Activated CD4-positive, alpha-beta T cell treated with anti-CD3 and anti-CD28 coated beads, Interleukin-2, amount 10 ng/mL, durations not matched to agents 7 days and 5 days (primary cell): ENCODE measurements around the gene ACTL7B. TPM values are rescaled to one million over a fixed set of nuclear protein-coding genes. Genes with fewer than 3 reads are reported as not detected.
"Not testable (repeated sequence)": the region's sequence is repeated elsewhere in the genome, so short reads cannot be mapped to it uniquely, and the experiment has no call there.

Experiments
- CTCF ChIA-PET: fragments of 350-600 bp; sonication (Branson Sonifier 250); formaldehyde crosslinking; loops from one replicate; lab custom pipeline; 2021; ENCODE audit warnings: antibody characterized with exemption; lab: Charles Lee
- POLR2A ChIA-PET: fragments of 350-600 bp; sonication (Branson Sonifier 250); formaldehyde crosslinking; loops from one replicate; lab custom pipeline; 2021; ENCODE audit warnings: antibody characterized with exemption; lab: Charles Lee
- DNase-seq: peaks from one replicate; pipeline ENCODE4 v3.0.0-alpha.2; 2020
- H3K27ac Mint-ChIP-seq: one replicate; pipeline ENCODE4 v1.8.0; 2021; ENCODE audit warnings: mild to moderate bottlenecking, moderate library complexity, mixed read lengths
- H3K27me3 Mint-ChIP-seq: one replicate; pipeline ENCODE4 v1.8.0; 2021; ENCODE audit warnings: mixed read lengths
- H3K36me3 Mint-ChIP-seq: one replicate; pipeline ENCODE4 v1.8.0; 2021; ENCODE audit warnings: low read depth, mixed read lengths
- H3K4me1 Mint-ChIP-seq: one replicate; pipeline ENCODE4 v1.8.0; 2021; ENCODE audit warnings: mixed read lengths
- H3K4me3 Mint-ChIP-seq: one replicate; pipeline ENCODE4 v1.8.0; 2021; ENCODE audit warnings: mild to moderate bottlenecking, moderate library complexity, mixed read lengths
- H3K9me3 Mint-ChIP-seq: one replicate; pipeline ENCODE4 v1.8.0; 2021; ENCODE audit warnings: mixed read lengths
- total RNA-seq, 2 experiments: library from RNA; stranded (reverse); gene quantifications; one replicate each; pipeline ENCODE4 v1.2.3, GENCODE V29; 2021

ACTL7B gene
- total RNA-seq, 2 experiments from 2014 or later: not detected

DNA sequence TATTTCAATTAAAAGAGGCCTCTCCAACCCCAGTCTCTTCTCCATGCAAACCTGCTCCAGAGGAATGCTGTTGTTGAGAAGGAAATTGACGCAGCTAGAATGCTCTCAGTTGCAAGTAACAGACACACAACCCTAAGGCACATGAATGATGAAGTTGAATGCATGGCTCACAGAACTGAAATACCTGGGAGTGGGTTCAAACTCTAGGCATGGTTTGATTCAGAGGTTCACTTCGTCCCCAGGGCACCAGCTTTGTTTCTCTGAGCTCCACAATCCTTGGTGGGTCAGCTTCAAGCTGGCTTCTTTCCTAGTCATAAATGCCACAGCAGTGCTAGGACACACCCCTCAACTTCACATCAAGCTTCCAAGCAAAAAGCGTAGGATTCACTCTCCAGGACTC lies 4.6 kb downstream of the ACTL7B start:
- Mint-ChIP-seq H3K36me3 (no peaks in the 10 kb centered on the region), H3K27ac (no peak overlapping the region), H3K9me3 (no peaks in the 10 kb centered on the region), H3K27me3 (peaks cover 4% of the 10 kb centered on the region), H3K4me1 (no peaks in the 10 kb centered on the region), H3K4me3 (no peak overlapping the region)
- no peak for DNase-seq
- ChIA-PET POLR2A (no interaction called here), CTCF (interaction anchor here (1.0 to 1.6 kb wide), 2 partner anchors 8 to 10 kb away, joined by 3 read pairs; no protein-coding TSS in a partner anchor)

DNA sequence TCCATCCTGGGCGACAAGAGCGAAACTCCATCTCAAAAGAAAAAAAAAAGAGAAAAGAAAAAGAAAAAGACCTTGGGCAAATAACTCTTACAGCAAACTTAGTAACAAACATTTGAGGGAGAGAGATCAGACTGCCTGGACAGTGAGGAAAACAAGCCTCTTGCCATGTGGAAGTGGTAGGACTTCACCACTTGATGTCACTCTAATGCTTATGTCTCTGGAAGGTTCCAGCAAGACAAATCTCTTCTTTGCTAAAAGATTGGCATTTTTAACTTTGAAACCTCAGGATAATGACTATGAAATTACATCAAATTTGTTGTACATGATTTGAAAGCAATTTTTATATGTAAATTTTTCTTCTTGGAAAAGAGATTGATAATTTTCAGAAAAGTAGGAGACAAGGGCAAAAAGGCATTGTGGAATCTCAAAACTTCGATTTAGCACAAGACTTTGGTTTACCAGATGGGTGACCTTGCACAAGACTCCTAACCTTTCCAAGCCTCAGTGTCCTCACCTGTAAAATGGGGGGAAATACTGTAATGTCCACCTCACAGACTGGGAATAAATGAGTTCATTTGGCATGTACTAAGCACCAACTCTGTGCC lies 5.4 kb downstream of the ACTL7B start:
- no peaks in the 10 kb centered on the region for H3K36me3 Mint-ChIP-seq
- CTCF ChIA-PET: no interaction called here
- H3K27ac Mint-ChIP-seq: no peak overlapping the region

DNA sequence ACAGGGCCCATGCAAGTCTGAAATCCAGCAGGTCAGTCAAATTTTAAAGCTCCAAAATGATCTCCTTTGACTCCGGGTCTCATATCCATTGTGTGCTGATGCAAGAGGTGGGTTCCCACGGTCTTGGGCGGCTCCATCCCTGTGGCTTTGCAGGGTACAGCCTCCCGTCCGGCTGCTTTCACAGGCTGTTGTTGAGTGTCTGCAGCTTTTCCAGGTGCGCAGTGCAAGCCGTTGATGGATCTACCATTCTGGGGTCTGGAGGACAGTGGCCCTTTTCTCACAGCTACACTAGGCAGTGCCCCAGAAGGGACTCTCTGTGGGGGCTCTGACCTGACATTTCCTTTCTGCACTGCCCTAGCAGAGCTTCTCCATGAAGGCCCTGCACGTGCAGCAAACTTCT lies 7.5 kb downstream of the ACTL7B start:
- H3K4me1 Mint-ChIP-seq, CTCF ChIA-PET, DNase-seq, POLR2A ChIA-PET, H3K27me3 Mint-ChIP-seq, H3K36me3 Mint-ChIP-seq, H3K4me3 Mint-ChIP-seq, H3K27ac Mint-ChIP-seq, H3K9me3 Mint-ChIP-seq: not testable (repeated sequence)

More for the DNA sequence above, 5.4 kb downstream of the ACTL7B start:
- Mint-ChIP-seq H3K27me3 (peaks cover 4% of the 10 kb centered on the region), H3K9me3 (no peaks in the 10 kb centered on the region), H3K4me3 (no peak overlapping the region), H3K4me1 (no peaks in the 10 kb centered on the region)
- POLR2A ChIA-PET: no interaction called here
- no peak for DNase-seq

DNA sequence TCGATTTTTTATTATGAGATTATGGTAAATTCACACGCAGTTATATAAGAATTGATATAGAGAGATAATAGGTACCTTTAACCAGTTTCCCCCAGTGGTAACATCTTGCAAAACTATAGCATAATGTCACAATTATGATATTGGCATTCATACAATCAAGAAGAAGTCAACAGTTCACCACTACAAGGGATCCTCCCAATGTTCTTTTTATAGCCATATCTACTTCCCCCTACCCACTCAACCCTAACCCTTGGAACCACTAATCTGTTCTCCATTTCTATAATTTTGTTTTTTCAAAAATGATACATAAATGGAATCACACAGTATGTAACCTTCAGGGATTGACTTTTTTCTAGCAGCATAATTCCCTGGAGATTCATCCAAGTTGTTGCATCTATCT lies 9.8 kb downstream of the ACTL7B start:
- peaks cover 12% of the 10 kb centered on the region for H3K4me1 Mint-ChIP-seq
- H3K27me3 Mint-ChIP-seq: peaks cover 2% of the 10 kb centered on the region
- no peak overlapping the region for H3K27ac Mint-ChIP-seq
- POLR2A ChIA-PET: no interaction called here
- H3K4me3 Mint-ChIP-seq: no peak overlapping the region
- DNase-seq: no peak
- CTCF ChIA-PET: no interaction called here
- no peaks in the 10 kb centered on the region for H3K9me3 Mint-ChIP-seq
- no peaks in the 10 kb centered on the region for H3K36me3 Mint-ChIP-seq

DNA sequence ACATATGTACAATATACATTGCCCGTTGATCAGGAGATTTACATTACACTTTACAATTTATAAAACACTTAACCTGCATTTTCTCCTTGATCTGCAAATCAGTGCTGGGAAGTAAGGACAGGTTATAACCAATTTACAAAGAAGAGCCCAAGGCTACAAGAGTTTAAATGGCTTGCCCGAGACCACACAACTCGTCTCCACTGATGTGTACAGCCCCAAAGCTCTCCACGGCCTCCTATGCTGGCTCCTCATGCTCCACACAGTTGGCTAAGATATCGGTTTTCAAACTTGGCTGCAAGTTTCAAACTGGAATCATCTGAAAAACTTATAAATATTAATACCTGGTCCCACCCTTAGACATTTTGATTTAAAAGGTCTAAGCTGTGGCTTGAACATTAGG lies 10.3 kb downstream of the ACTL7B start:
- ChIA-PET CTCF (no interaction called here), POLR2A (no interaction called here)
- peaks cover 12% of the 10 kb centered on the region for H3K4me1 Mint-ChIP-seq

DNA sequence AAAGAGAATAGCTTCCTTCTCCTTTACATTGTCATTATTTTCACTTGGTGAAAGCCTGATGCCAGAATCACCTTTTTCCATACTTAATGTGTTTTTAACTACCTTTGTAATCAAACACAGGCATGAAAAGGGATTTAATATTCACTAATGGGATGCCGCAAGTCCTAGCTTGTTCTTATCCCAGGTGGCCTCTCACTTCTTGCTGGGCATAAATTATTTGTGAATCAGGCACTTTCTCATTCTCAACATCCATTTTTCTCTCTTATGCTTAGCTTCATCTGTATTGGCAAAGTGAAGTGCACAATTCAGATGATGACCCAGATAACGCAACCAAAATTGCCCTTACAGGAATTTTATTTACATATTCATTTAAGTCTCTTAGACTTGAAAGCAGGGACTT lies 10.9 kb downstream of the ACTL7B start:
- no peaks in the 10 kb centered on the region for H3K36me3 Mint-ChIP-seq
- H3K27ac Mint-ChIP-seq: no peak overlapping the region
- peaks cover 2% of the 10 kb centered on the region for H3K27me3 Mint-ChIP-seq
- CTCF ChIA-PET: no interaction called here
- H3K4me3 Mint-ChIP-seq: no peak overlapping the region
- no peak for DNase-seq
- peaks cover 12% of the 10 kb centered on the region for H3K4me1 Mint-ChIP-seq
- POLR2A ChIA-PET: no interaction called here
- H3K9me3 Mint-ChIP-seq: no peaks in the 10 kb centered on the region

More for the DNA sequence above, 10.3 kb downstream of the ACTL7B start:
- Mint-ChIP-seq H3K27me3 (peaks cover 2% of the 10 kb centered on the region), H3K36me3 (no peaks in the 10 kb centered on the region), H3K27ac (no peak overlapping the region), H3K9me3 (no peaks in the 10 kb centered on the region), H3K4me3 (no peak overlapping the region)
- DNase-seq: no peak

DNA sequence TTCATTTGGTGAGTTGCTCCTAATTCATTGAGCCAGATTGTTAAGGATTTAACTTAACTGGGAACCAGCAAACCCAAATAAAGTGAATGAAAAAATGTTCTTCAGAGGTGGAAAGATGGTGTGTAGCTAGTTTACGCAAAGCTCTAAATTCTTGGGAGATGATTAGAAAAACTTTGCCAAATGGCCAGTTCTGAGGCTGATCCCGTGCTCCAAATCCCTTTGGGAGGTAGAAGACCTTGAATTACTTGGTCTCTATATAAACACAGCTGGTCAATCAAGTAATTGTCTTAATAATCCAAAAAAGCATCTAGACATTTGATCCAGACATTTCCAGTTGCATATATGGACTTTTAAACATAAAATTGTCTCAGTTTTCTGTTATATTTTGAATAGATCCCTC lies 11.4 kb downstream of the ACTL7B start:
- H3K27me3 Mint-ChIP-seq: peaks cover 2% of the 10 kb centered on the region
- H3K9me3 Mint-ChIP-seq: no peaks in the 10 kb centered on the region
- H3K36me3 Mint-ChIP-seq: no peaks in the 10 kb centered on the region
- no peak overlapping the region for H3K27ac Mint-ChIP-seq
- ChIA-PET POLR2A (no interaction called here), CTCF (interaction anchor here (0.7 kb wide), 1 partner anchor 1129 kb away, joined by 3 read pairs; no protein-coding TSS in a partner anchor)
- H3K4me3 Mint-ChIP-seq: no peak overlapping the region
- no peak for DNase-seq
- H3K4me1 Mint-ChIP-seq: peaks cover 12% of the 10 kb centered on the region

DNA sequence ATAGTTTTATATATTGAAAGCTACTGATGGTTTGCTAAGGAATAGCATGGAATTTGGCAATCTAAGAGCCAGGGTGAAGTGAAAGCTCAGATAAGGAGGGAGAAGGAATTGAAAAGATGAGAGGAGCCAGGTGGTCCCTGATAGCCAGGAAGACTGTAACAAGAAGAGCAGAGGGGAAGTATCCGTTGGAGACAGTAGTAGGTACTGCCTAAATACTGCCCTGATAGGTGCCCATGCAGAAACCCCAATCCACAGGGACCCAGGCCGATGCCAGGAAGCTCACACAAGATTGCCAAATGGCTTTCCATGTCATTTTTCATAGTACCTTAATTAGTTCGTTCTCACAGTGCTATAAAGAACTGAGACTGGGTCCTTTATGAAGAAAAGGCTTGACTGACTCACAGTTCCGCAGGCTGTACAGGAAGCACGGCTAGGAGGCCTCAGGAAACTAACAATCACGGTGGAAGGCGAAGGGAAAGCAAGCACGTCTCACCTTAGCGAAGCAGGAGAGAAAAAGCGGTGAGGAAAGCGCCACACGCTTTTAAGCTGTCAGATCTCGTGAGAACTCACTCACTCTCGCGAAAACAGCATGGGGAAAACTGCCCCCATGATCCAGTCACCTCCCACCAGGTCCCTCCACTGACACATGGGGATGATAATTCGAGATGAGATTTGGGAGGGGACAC lies 13.0 kb downstream of the ACTL7B start:
- Mint-ChIP-seq H3K4me3 (peak overlapping the region; percentile 28), H3K27ac (peak overlapping the region; percentile 52), H3K9me3 (no peaks in the 10 kb centered on the region), H3K36me3 (no peaks in the 10 kb centered on the region), H3K4me1 (peaks cover 12% of the 10 kb centered on the region), H3K27me3 (peaks cover 2% of the 10 kb centered on the region)
- ChIA-PET POLR2A (no interaction called here), CTCF (interaction anchor here (0.7 to 1.5 kb wide), 2 partner anchors 9 to 42 kb away, joined by 3 read pairs; no protein-coding TSS in a partner anchor)
- peak; percentile 11 for DNase-seq

DNA sequence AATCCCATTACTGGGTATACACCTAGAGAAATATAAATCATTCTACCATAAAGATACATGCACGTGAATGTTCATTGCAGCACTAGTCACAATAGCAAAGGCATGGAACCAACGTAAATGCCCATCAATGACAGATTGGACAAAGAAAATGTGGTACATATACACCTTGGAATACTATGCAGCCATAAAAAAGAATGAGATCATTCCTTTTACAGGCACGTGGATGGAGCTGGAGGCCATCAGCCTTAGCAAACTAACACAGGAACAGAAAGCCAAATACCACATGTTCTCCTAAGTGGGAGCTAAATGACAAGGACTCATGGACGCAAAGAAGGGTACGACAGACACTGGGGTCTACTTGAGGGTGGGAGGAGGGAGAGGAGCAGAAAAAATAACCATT lies 16.2 kb downstream of the ACTL7B start:
- peaks cover 18% of the 10 kb centered on the region for H3K4me1 Mint-ChIP-seq
- CTCF ChIA-PET, H3K27me3 Mint-ChIP-seq, DNase-seq, H3K36me3 Mint-ChIP-seq, H3K4me3 Mint-ChIP-seq, POLR2A ChIA-PET, H3K9me3 Mint-ChIP-seq, H3K27ac Mint-ChIP-seq: not testable (repeated sequence)

DNA sequence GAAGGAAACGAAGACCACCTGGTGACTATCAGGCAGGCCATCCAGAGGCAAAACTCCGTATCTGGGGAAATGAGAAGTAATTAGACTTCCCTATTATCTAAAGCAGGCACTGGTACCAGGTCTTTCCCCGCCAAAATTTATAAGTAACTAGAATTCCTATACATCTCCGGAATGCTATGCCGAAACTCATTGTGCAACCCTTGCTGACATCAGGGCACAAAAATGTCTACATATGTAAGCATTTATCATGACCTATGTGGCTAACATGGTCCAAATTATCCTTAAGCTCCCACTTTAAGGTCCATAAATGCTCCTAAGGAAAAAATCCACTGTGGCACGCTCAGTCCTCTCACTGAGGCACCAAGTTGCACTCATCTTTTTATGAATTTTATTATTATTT lies 17.8 kb downstream of the ACTL7B start:
- POLR2A ChIA-PET: no interaction called here
- Mint-ChIP-seq H3K27me3 (no peaks in the 10 kb centered on the region), H3K27ac (no peak overlapping the region), H3K36me3 (no peaks in the 10 kb centered on the region), H3K4me3 (no peak overlapping the region), H3K9me3 (no peaks in the 10 kb centered on the region), H3K4me1 (peaks cover 15% of the 10 kb centered on the region)
- DNase-seq: no peak
- CTCF ChIA-PET: no interaction called here

DNA sequence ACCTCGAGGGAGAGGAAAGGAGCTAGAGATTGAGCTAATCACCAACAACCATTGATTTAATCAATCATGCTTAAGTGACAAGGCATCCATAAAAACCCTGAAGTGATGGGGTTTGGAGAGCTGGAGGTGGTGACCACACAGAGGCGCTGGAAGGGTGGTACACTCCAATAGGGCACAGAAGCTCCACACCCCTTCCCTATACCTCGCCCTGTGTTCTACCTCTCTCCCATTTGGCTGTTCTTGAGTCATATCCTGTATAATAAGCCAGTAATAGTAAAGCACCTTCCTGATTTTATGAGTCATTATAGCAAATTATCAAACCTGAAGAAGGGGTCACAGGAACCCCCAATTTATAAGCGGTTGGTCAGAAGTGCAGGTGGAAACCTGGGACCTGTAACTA lies 18.3 kb downstream of the ACTL7B start:
- POLR2A ChIA-PET: no interaction called here
- no peak overlapping the region for H3K27ac Mint-ChIP-seq
- peaks cover 10% of the 10 kb centered on the region for H3K4me1 Mint-ChIP-seq
- no peak for DNase-seq
- no peaks in the 10 kb centered on the region for H3K27me3 Mint-ChIP-seq
- no peaks in the 10 kb centered on the region for H3K9me3 Mint-ChIP-seq
- CTCF ChIA-PET: no interaction called here
- no peaks in the 10 kb centered on the region for H3K36me3 Mint-ChIP-seq
- no peak overlapping the region for H3K4me3 Mint-ChIP-seq

DNA sequence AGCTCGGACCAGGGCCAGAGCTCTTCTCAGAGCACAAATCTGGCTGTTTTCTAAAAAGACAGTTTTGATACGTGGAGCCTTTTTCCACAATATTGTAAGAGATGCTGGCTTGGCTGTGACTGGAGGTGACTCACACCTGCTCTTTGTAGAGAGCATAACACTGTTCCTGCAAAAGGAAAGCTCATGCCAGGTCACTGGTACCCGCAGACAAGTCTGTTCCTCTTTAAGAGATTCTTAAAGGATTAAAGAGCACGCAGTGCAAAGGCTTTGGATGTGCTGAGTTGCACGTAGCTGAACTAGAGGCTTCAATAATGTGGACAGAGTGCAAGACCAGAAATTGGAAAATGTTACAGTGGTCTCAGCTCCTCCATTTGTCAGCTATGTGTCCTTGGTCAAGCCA lies 19.0 kb downstream of the ACTL7B start:
- POLR2A ChIA-PET: no interaction called here
- CTCF ChIA-PET: interaction anchor here (0.9 kb wide), 1 partner anchor 18 kb away, joined by 3 read pairs; no protein-coding TSS in a partner anchor
- Mint-ChIP-seq H3K27me3 (no peaks in the 10 kb centered on the region), H3K4me3 (no peak overlapping the region), H3K36me3 (no peaks in the 10 kb centered on the region), H3K27ac (no peak overlapping the region), H3K4me1 (peaks cover 6% of the 10 kb centered on the region), H3K9me3 (no peaks in the 10 kb centered on the region)
- no peak for DNase-seq

DNA sequence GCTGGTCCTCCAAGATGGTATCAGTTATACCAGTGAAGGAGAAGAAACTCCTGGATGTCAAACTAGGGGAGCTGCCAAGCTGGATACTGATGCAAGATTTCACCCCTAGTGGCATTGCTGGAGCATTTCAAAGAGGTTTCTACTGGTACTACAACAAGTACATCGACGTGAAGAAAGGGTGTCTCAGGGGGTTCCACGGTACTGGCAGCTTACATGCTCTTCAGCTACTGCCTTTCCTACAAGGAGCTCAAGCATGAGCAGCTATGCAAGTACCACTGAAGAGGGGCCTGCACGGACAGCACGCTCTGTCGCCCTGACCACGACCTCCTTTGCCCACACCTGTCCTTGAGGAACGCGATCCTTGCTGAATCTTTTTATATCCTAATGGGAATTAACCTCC lies 19.5 kb downstream of the ACTL7B start:
- Mint-ChIP-seq H3K9me3 (no peaks in the 10 kb centered on the region), H3K27ac (no peak overlapping the region), H3K27me3 (no peaks in the 10 kb centered on the region), H3K4me1 (peaks cover 6% of the 10 kb centered on the region), H3K4me3 (no peak overlapping the region), H3K36me3 (no peaks in the 10 kb centered on the region)
- no peak for DNase-seq
- ChIA-PET CTCF (interaction anchor here (0.9 kb wide), 1 partner anchor 18 kb away, joined by 3 read pairs; no protein-coding TSS in a partner anchor), POLR2A (no interaction called here)
